HG03571 (cell line): ENCODE measurements around the gene SYT3.
"Not testable (repeated sequence)": the region's sequence is repeated elsewhere in the genome, so short reads cannot be mapped to it uniquely, and the experiment has no call there.

Experiments used
- ATAC-seq: cut with Tn5 transposase; IDR thresholded peaks from one replicate; pipeline ENCODE4 v1.9.1; 2021; ENCODE audit not compliant: unreplicated experiment

SYT3 gene

GRCh38 chr19:50636317-50637085, 3.2 kb downstream of the SYT3 start:
- ATAC-seq = no peak

GRCh38 chr19:50633973-50634372, 5.7 kb downstream of the SYT3 start:
- ATAC-seq = no peak

GRCh38 chr19:50633359-50633758, 6.3 kb downstream of the SYT3 start:
- no peak for ATAC-seq

GRCh38 chr19:50632151-50632835, 7.4 kb downstream of the SYT3 start:
- ATAC-seq = no peak

GRCh38 chr19:50629801-50630200, 9.9 kb downstream of the SYT3 start:
- ATAC-seq = no peak

GRCh38 chr19:50629194-50629593, 10.5 kb downstream of the SYT3 start:
- ATAC-seq = no peak

- ATAC-seq = no peak
Observed at GRCh38 chr19:50628551-50628950, 11.1 kb downstream of the SYT3 start.

GRCh38 chr19:50628146-50628545, 11.5 kb downstream of the SYT3 start:
- ATAC-seq = no peak

GRCh38 chr19:50626795-50627194, 12.9 kb downstream of the SYT3 start:
- ATAC-seq = no peak

GRCh38 chr19:50626011-50626410, 13.7 kb downstream of the SYT3 start:
- no peak for ATAC-seq

GRCh38 chr19:50624949-50625600, 14.6 kb downstream of the SYT3 start:
- ATAC-seq = no peak

- not testable (repeated sequence) for ATAC-seq
Observed at GRCh38 chr19:50620394-50620906, 19.2 kb downstream of the SYT3 start.

GRCh38 chr19:50619184-50619583, 20.5 kb downstream of the SYT3 start:
- ATAC-seq = not testable (repeated sequence)

GRCh38 chr19:50618379-50618778, 21.3 kb downstream of the SYT3 start:
- not testable (repeated sequence) for ATAC-seq

GRCh38 chr19:50612504-50613404, 26.9 kb downstream of the SYT3 start:
- ATAC-seq = not testable (repeated sequence)

GRCh38 chr19:50607874-50608785, 31.6 kb downstream of the SYT3 start:
- no peak for ATAC-seq

- no peak for ATAC-seq
Observed at GRCh38 chr19:50607388-50607787, 32.3 kb downstream of the SYT3 start.

GRCh38 chr19:50606059-50606836, 33.4 kb downstream of the SYT3 start:
- not testable (repeated sequence) for ATAC-seq
